Endothelial cell of umbilical vein (primary cell): ENCODE data around the gene MRGPRF.

Experiments
- EZH2 ChIP-seq: IDR thresholded peaks from 2 replicates; pipeline ENCODE4 v1.6.1; 2012; ENCODE audit warnings: borderline replicate concordance, low read depth, mild to moderate bottlenecking, moderate library complexity, low read length, inconsistent platforms; ENCODE audit not compliant: severe bottlenecking
- GATA2 ChIP-seq: IDR thresholded peaks from 2 replicates; pipeline ENCODE4 v1.7.0; 2011; ENCODE audit warnings: low read depth, mild to moderate bottlenecking, moderate library complexity, mixed read lengths, low read length; ENCODE audit not compliant: insufficient read length, insufficient read depth
- JUN ChIP-seq: IDR thresholded peaks from 2 replicates; pipeline ENCODE4 v1.6.1; 2011; ENCODE audit warnings: borderline replicate concordance, low read depth; ENCODE audit not compliant: insufficient read length, insufficient read depth
- MYC ChIP-seq: IDR thresholded peaks from one replicate; pipeline ENCODE4 v1.6.1; 2011; ENCODE audit warnings: mild to moderate bottlenecking, low read depth, low read length
- POLR2A ChIP-seq: IDR thresholded peaks from 2 replicates; pipeline ENCODE4 v1.6.1; 2012; ENCODE audit warnings: low read depth, mild to moderate bottlenecking, control low read depth, low read length
- POLR2AphosphoS5 ChIP-seq: IDR thresholded peaks from 2 replicates; pipeline ENCODE4 v1.6.1; 2012; ENCODE audit warnings: low read depth, mild to moderate bottlenecking, control low read depth, low read length, moderate library complexity; ENCODE audit not compliant: insufficient read depth
- TF ChIP-seq, protein P1 (sequence below), 2 donors: IDR thresholded peaks; 1 replicate in 1 of 2; 2 replicates in 1 of 2; pipeline ENCODE4 v1.5.1; 2011; ENCODE audit warnings: low read length in 2 of 2, mild to moderate bottlenecking in 2 of 2, moderate library complexity in 2 of 2, control low read depth in 1 of 2, inconsistent platforms in 1 of 2, low read depth in 1 of 2; ENCODE audit not compliant: insufficient read depth in 1 of 2; ENCODE audit errors: extremely low read depth in 1 of 2
- TF ChIP-seq, protein P2 (sequence below): IDR thresholded peaks from 2 replicates; pipeline ENCODE4 v1.6.1; 2011; ENCODE audit not compliant: insufficient read depth, insufficient read length

DNA sequence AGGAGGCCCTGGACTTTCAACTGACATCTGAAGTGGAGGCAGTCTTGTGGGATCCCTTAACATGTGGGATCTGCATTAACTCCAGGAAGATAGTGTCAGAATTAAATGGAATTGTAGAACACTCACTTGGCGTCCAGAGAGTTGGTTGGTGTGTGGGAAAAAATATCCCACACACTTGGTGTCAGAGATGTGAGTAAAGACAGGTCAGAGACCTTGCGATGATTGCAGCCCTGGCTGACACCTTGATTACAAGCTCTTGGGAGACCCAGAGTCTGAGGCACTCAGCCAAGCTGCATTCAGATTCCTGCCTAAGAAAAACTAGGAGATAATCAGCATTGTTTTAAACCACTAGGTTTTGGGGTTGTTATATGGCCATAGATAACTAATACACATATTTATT lies 28.5 kb upstream of the MRGPRF start:
- TF ChIP-seq, protein P1, sequence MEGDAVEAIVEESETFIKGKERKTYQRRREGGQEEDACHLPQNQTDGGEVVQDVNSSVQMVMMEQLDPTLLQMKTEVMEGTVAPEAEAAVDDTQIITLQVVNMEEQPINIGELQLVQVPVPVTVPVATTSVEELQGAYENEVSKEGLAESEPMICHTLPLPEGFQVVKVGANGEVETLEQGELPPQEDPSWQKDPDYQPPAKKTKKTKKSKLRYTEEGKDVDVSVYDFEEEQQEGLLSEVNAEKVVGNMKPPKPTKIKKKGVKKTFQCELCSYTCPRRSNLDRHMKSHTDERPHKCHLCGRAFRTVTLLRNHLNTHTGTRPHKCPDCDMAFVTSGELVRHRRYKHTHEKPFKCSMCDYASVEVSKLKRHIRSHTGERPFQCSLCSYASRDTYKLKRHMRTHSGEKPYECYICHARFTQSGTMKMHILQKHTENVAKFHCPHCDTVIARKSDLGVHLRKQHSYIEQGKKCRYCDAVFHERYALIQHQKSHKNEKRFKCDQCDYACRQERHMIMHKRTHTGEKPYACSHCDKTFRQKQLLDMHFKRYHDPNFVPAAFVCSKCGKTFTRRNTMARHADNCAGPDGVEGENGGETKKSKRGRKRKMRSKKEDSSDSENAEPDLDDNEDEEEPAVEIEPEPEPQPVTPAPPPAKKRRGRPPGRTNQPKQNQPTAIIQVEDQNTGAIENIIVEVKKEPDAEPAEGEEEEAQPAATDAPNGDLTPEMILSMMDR (IDR thresholded peaks at IDR 0.05; ENCODE audit: extremely low read depth in 1 of 2, insufficient read depth in 1 of 2, low read depth in 1 of 2, low read length in 2 of 2) = no peak
- TF ChIP-seq POLR2A (no peak), MYC (no peak), EZH2 (no peak), POLR2AphosphoS5 (no peak), GATA2 (no peak), JUN (no peak)
- TF ChIP-seq, protein P2, sequence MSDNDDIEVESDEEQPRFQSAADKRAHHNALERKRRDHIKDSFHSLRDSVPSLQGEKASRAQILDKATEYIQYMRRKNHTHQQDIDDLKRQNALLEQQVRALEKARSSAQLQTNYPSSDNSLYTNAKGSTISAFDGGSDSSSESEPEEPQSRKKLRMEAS = no peak
